DMS79 (cell line): Measurements from ENCODE around the gene TRIM41.
"Not testable (repeated sequence)": the region's sequence is repeated elsewhere in the genome, so short reads cannot be mapped to it uniquely, and the experiment has no call there.

Experiments
- DNase-seq: peaks from one replicate; lab custom pipeline; 2025; lab: John Stamatoyannopoulos, UW

Gene TRIM41

DNA sequence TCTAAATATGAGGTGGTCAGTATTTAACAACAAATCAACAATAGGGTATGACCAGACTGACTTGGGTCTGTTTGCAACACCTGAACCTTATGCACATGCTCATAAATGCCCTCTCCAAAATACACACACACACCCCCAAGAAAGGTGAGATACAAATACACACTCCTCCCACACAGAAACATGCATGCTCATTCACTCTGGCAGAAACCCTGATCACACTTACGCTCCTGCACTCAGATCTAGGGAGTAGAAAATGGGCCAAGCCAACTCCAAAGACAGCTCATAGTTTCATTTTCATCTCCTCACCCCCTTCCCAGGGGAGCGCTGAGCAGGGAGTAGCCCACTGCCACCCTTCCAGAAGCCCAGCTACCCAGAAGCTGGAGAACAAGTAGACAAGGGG, 29.4 kb upstream of the TRIM41 start:
- DNase-seq = no peak

DNA sequence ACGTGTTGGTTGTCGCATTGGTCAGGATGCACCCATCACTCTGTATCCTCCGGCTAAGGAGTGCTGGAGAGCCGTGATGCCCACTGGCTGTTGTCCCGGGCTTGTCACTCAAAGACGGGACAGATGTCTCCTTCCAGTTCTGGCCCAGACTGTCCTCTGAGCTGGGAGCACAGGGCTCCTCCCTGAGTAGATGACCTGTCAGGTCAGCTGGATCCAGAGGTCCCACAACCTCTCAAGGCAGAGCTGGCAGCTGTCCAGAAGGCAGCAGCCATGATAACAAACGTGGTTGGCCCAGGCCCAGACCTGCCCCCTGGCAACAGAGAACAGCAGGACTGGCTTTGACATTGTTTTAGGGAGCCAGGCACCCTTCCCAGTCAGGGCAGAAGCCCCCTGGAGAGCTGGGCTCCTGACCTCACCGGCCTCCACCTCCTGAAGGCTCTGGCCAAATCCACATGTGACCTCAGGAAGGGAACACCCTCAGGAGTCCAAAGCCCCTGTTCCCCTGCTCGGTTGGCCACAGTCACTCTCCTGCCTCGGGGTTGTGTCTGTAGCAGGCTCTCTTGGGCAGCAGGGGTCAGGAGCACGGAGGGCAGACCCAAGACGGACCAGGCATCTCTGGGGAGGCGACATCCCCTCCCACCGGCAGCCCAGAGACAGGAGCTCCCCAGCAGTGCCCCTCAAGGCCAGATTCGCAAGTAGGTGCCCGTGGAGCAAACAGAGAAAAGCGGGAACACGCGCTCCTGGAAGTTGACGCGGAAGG, 28.4 kb upstream of the TRIM41 start:
- no peak for DNase-seq

DNA sequence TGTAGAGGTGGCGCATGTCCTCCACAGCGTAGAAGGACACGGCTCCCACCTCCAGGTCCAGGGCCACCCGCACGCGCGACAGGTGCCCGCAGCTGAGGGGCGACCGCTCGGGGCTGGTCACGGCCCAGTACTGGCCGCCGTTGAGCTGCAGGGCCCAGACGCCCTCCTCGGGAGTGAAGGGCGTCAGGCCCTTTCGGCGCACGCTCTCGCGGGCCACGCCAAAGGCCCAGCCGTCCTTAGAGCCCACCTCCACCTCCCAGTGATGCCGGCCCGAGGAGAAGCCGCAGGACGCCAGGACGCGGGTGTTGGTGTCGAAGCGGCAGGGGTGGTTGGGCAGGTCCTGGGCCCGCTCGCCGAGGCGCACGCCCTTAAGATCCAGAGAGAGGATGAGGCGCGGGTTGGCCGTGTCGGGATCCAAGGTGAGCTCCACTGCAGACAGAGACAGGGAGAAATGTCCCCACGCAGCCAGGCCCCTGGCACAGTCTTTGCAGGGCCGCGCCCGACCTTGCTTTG, 27.8 kb upstream of the TRIM41 start:
- DNase-seq = no peak

DNA sequence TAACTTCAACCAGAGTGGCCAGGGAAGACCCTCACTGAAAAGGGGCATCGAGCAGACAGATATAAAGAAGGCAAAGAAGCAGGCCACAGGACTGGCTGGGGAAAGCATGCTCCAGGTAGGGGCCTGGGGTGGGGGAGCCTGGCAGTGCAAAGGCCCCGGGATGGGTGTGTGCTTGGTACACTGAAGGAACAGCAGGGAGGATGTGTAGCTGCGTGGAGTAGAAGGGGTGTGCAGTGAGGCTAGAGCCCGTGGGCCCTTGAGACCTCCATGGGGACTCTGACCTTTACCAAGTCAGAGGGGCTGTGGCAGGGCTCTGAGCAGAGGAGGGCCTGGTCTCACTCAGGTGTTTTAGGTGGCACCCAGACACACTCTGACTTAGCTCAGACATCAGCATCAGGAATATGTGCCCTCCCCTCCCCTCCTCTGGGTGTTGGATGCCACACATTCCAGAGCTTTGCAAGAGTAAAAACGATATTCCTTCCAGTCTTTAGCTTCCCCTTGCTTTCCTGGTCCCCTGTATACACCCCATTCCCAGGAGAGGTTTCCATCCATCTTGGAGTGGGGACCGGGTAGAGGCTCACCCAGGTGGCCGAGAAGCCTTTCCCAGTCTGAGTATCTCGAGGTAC, 25.6 kb upstream of the TRIM41 start:
- no peak for DNase-seq

DNA sequence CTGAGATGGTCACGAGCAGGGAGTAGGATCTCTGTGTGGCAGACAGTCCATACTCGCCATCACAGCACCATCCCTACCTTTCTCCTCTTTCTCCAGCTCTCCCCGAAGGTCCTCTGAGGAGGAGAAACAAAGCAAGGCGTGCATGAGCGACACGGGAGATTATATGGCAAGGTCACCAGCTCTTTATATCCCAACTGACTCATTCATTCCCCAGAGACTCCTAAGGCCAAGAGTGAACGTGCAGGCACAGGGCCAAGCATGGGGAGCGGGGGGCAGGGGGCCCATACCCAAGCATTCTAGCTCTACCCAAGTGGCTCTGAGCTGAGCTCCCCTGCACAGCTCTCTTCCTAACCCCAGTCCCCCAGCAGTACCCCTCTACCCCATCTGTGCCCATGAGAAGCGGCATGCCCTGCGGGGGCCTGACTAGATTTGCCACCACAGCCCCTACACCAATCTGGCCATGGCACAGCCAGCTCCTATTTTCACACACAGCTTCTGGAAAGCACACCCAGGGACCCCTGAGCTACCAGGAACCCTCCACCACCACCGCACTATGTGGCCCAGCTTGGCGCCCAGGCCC, 24.9 kb upstream of the TRIM41 start:
- no peak for DNase-seq

DNA sequence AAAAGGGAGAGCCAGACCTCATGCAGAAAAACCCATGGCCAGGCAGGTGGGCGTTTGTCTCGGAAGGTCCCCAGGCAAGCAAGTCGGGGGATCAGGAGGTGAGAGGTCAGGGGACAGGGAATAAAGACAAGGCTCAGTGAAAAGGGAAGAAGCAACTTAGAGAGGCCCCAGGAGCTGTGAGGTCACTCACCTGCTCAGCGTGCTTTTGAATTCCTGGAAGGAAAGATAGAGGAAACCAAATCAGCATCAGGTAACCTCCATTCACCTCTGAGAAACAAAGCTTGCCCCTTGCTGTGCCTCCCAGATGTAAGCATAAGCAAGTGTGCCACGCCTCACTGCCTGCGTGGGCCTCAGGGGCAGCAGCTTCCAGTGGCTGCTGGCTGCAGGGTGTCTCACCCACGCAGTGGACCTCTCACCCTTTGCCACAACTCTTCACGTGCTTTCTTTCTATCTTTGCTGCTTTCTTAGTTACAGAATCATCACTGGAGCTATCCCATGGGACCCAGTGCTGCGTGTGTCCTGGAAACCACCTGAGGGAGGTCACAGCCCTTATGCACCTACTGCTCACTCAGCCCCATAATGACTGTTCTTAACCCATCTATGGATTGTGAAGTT, 24.1 kb upstream of the TRIM41 start:
- no peak for DNase-seq

DNA sequence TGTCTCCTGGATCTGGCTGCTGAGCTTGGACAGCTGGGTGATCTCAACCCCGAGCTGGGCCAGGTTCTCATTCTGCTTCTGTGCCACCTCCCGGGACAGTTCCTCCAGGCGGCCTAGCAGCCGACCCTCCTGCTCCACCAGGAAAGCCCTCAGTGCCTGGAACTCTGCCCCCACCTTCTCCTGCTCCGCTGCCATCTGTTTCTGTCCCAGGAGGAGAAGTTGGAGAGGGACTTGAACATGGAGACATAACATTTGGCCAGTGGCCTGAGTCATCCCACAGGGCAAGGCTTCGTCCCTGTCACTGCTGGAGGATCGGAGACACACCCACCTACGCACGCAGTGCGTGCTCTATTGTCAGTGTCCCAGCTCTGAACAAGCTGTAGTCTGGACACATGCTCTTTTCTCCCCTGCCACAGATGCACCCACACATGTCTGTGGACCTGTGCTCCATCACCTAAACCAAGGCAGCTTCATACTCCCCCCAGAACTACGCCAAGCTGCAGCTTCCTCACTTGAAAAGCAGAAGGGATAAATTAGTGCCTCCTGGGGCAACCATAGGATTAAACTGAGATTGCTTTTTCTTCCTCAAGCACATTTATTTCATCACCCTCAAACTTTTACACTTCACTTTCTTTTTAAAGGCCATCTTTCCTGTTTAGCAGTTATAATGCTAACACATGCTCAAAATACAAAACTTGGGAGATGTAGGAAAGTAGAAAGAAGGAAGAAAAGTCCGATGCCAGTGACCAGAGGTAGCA, 23.0 kb upstream of the TRIM41 start:
- DNase-seq = no peak

DNA sequence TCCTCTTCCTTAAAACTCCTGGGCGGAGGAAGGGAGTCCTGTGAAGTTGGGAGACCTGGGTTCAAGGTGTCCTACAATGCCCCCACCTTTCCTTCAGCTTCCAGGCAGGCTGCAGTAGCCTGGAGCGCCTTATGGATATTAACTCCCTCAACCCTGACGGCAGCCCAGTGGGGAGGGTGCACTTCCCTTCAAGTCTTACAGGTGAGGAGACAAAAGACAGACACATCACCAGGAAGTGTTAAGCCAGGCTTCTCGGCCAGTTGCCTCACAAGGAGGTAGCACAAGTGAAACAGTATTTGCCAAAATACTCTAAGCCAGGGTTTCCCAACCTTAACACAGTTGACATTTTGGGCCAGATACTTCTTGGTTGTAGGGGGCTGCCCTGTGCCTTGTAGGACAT, 22.3 kb upstream of the TRIM41 start:
- no peak for DNase-seq

DNA sequence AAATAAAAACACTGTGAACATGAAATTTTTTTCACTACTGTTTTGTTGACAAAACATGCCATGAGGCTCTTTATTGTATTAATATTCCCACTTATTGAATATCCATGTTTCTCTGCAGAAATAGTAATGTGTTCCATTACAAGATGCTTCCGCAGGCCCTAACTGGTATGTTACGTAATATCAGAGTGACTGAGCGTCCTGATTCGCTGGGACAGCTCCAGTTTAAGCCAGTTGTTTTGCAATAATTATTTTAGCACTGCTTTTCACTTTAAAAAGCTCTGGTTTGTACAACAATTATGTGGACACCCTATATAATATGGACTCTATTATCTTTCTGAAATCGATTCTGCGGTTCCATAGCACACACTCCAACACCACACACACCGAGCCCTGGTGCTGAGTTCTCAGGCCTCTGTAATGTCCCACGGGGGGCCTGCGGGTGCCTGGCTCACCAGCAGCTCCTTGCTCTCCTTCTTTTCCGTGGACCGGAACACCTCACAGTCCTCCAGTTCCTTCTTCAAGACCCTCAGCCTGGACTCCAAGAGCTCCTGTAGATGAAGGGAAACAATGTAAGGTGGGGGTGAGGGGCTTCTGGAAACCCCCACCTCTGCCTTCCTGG, 19.9 kb upstream of the TRIM41 start:
- no peak for DNase-seq

DNA sequence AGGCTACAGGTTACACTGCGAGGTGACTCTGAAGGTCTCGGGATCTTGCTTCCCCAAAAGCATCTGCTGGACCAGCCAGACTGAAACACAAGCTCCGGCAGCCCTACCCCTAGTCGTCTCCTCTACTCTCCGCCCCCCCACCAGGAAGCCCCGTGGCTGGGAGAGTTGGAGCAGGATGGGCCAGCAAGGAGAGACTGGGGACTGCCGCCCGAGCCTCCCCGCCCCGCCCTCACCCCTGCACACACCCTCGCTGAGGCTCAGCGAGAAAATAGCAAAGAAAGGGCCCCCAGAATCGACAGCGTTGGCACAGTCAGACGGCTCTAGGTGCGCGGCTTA, 19.3 kb upstream of the TRIM41 start:
- no peak for DNase-seq

DNA sequence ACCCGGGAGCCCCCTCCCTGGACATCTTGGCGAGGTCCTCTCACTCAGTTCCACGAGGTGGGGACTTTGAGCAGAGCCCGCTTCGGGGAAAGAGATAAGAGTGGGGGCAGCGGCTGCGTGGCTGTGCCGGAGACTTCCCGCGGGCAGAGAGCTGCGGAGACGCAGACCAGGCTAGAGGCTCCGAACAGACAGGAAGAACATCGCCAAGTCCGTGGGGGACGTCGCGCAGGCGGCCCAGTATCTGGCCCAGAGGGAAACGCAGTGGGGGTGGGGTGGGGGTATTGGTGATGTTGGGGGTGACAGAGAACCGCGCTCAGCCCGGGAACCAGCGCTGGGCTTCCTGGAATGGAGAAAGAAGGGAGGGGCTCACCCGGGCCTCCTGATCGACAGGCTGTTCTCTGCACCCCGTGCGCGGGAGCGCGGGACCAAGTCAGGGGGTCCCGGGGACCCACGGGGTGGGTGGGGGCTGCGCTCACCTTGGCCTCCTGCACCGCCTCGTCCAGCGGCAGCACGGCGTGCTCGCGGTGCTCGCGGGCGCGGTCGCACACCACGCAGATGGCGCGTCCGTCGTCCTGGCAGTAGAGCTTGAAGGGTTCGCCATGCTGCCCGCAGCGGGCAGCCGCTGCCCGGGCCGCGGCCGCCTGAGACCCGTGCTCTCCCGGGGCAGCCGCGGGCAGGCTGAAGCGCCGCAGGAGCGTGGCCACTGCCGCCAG, 18.8 kb upstream of the TRIM41 start:
- DNase-seq = no peak

DNA sequence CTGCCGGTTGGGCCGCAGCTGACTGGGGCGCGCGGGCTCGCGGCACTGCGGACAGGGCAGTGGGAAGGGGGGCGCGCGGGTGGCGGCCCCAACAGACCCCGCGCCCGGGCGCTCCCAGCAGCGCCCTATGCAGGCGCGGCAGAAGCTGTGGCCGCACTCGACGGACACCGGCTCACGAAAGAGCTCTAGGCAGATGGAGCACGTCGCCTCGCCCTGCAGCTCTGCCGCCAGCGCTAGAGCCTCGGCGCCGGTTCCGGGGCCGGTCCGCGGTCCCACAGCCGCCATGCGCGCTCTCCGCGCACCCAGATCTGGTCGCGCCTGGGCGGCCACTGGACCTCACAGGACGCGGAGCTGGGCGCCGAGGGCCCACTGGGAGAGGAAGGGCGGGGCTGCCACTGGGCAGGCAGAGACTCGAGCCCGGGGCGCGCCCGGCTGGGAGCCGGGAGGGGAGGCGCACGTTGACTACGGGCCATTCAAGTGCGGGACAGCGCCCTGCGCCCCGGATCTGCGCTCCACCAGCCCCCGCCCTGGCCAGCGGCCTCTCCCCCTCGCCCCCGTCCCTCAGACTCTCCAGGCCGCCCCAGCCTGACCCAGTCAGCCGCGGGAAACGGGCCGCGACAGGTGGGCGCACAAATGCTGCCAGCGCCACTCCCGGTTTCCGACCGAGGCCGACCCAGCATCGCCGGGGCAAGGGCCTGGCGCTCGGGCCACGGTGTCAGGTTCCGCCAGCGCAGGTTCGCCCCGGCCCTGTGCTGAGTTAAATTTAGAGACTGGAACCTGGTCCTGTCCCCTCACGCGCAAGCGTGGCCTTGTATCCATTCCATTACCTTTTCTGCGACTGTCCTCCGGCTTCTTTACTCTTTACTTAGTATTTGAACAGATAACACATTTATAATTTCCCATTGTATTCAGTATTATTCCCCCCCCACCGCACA, 18.0 kb upstream of the TRIM41 start, which contains the start of gene TRIM7:
TSS of gene TRIM7 (minus strand) at position 371 of the 935 bp plus-strand sequence. CDS start at position 285, 86 bp downstream.
- DNase-seq = no peak

DNA sequence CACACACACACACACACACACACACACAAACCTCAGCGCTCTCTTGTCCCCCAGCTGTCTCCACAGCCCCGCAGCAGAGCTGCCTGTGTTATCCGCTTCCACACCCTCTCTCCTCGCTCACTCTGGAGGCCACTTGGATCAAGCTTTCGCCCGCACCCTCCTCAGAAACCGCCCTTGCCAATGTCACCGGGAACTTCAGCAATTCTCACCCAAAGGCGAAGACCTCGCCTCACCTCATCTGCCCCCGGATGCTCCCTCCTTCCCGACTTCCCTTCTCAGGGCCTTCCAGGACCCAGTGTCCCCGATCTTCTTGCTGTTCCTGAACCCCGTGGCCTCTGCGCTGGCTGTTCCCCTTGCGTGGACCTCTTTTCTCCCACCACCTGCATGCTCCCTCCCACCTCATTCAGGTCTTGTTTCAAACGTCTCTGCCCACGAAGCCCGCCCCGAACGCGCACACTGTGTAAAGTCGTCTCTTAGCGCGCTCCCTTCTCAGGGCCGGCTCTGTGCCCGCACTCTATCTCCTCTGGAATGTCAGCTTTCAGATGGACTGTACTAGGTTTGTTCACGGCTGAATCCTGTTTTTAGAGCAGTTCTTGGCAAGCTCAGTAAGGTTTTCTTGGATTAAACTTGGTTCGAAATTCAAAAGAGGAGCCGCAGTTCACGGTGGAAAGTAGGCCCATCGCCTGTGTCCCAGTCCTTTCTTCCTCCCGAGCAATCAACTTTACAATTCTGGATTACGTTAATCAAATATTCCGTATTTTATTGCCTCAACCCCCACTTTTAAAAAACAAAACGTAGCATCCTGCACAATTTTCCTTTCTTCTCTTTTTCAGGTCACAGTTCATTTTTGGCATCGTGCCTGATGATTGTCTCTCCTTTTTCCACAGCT, 17.1 kb upstream of the TRIM41 start:
- DNase-seq = no peak

DNA sequence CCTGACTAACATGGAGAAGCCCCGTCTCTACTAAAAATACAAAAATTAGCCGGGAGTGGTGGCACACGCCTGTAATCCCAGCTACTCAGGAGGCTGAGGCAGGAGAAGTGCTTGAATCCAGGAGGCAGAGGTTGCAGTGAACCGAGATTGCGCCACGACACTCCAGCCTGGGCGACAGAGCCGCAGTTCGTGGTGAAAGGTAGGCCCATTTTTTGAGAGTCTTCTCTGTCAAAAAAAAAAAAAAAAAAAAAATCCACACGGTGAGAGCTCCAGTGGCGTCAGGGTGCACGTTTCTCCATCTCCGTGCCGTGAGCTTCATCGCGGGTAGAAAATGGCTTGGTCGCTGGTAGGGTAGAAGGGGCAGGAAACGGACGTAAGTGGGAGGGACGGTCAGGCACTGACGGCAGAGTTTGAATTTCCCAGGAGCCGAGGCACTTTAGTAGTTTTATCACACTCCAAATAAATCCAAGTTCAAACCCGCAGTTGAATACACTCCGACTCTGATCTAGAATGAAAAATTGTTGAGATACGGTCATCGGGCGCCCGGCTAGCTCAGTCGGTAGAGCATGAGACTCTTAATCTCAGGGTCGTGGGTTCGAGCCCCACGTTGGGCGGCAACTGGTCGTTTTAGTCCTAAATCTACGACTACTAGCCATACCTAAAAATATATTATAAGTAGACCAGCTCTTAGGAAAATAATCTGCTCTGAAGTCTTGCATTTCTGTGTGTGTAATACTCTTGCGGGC, 15.7 kb upstream of the TRIM41 start:
- no peak for DNase-seq

DNA sequence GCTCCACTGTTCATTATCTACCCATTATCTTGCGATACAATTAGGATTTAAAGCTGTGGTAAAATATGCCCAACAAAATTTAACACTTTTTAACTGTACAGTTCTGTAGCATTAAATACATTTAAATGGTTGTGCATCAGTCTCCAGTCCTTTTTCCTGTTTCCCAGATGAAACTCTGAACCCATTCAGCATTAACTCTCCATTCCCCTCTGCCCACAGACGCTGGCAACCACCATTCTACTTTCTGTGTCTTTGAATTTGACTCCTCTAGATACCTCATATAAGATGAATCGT, 15.2 kb upstream of the TRIM41 start:
- no peak for DNase-seq

DNA sequence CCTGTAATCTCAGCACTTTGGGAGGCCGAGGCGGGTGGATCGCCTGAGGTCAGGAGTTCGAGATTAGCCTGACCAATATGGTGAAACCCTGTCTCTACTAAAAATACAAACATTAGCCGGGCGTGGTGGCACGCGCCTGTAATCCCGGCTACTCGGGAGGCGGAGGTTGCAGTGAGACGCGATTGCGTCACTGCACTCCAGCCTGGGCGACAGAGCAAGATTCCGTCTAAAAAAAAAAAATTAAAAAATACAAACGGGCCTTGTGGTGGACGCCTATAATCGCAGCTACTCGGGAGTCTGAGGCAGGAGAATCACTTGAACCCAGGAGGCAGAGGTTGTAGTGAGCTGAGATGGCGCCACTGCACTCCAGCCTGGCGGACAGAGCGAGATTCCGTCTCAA, 14.1 kb upstream of the TRIM41 start:
- DNase-seq = not testable (repeated sequence)

DNA sequence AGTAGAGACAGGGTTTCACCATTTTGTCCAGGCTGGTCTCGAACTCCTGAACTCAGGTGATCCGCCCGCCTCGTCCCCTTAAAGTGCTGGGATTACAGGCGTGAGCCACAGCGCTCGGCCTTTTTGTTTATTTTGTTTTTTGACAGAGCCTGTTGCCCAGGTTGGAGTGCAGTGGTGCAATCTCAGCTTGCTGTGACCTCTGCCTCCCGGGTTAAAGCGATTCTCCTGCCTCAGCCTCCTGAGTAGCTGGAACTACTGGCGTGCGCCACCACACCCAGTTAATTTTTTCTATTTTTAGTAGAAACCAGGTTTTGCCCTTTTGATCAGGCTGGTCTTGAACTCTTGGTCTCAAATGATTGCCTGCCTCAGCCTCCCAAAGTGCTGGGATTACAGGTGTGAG, 12.9 kb upstream of the TRIM41 start:
- not testable (repeated sequence) for DNase-seq

DNA sequence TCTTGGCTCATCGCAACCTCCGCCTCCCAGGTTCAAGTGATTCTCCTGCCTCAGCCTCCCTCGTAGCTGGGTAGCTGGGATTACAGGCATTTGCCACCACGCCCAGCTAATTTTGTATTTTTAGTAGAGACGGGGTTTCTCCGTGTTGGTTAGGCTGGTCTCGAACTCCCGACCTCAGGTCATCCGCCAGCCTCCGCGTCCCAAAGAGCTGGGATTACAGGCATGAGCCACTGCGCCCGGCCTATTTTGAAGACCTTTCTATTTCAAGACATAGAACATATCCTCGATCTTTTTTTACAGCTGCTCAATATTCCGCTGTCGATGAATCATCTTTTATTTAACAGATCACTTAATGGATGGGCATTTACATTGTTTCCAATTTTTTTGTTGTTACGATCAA, 12.4 kb upstream of the TRIM41 start:
- DNase-seq = not testable (repeated sequence)
